OCI-LY7 (cell line): ENCODE measurements around the gene TEKTIP1.

Experiments
- EZH2phosphoT487 ChIP-seq: fragments of 200-600 bp; sonication (generic); IDR thresholded peaks from 2 replicates; pipeline ENCODE4 v1.6.1; 2018; ENCODE audit warnings: low read depth, borderline replicate concordance, mild to moderate bottlenecking, mixed run types, antibody characterized with exemption, low read length, moderate library complexity, mixed read lengths
- TF ChIP-seq, protein P1 (sequence below): fragments of 200-600 bp; sonication (generic); conservative IDR thresholded peaks from 2 replicates; pipeline ENCODE4 v1.5.1; 2014; ENCODE audit warnings: mild to moderate bottlenecking, antibody characterized with exemption, low read length, moderate library complexity, mixed read lengths

DNA sequence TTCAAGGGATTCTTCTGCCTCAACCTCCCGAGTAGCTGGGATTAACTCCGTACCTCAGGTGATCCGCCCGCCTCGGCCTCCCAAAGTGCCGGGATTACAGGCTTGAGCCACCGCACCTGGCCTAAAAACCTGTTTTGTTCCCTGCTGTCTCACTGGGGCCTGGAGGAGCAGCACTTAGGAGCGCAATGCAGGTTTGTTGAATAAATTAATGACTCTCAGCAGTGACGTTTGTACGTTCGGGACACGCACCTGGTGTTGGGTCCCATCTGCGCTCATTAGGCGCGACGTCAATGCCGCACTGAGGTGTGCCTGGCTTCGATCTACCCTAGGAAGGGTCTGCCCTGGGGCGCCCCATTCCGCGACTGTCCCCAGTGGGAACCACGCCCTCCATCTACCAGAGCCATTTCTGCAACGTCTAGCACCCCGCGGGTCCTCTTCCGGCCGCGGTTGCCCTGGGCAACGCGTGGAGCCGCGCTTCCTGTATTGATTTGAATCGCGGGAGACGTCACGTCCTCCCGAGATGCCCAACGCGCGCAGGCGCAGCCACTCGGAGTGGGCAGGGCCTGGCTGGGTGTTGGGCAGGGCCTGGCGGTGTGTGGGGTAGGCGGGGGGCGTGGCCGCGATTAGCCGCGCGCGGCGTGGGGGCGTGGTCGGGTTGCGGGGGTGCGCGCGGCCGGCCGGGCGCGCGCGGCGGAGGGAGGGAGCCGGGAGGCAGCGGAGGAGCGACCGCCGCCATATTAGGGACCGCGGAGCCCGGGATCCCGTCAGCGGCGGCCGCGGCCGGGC, 33.2 kb upstream of the TEKTIP1 start, which contains the start of gene FZR1:
- TF ChIP-seq, protein P1, sequence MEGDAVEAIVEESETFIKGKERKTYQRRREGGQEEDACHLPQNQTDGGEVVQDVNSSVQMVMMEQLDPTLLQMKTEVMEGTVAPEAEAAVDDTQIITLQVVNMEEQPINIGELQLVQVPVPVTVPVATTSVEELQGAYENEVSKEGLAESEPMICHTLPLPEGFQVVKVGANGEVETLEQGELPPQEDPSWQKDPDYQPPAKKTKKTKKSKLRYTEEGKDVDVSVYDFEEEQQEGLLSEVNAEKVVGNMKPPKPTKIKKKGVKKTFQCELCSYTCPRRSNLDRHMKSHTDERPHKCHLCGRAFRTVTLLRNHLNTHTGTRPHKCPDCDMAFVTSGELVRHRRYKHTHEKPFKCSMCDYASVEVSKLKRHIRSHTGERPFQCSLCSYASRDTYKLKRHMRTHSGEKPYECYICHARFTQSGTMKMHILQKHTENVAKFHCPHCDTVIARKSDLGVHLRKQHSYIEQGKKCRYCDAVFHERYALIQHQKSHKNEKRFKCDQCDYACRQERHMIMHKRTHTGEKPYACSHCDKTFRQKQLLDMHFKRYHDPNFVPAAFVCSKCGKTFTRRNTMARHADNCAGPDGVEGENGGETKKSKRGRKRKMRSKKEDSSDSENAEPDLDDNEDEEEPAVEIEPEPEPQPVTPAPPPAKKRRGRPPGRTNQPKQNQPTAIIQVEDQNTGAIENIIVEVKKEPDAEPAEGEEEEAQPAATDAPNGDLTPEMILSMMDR = no peak
- TF ChIP-seq EZH2phosphoT487 = no peak
